ENCODE measurements around the gene SPRR4. TPM values are rescaled to one million over a fixed set of nuclear protein-coding genes. Genes with fewer than 3 reads are reported as not detected.

The SPRR4 gene
- total and polyA plus RNA-seq, 9 of the 15 experiments (the other 6 are each of a cell fraction or from before 2014, with no cell fraction given), result not detected

DNA sequence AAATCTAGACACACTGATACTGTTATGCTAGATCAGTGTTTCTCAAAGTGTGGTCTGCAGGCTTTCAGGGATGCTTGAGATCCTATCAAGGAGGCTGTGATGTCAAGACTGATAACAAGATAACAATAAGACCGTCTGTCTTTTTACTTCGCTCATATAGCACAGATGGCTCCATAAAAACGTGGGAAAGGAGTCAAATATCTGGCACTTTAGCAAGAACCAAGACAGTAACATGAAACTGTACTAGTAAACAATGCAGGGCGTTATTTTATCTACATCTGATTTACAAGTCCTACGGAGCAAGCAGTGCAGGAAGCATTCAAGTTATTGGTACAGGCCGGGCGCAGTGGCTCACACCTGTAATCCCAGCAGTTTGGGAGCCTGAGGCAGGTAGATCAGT, 27.5 kb downstream of the SPRR4 start:
- 0% methylated on average over 7 of the region's 7 CpGs for WGBS (ENCODE audit: insufficient coverage, low coverage, missing lambda C conversion rate)
- H3K27ac ChIP-seq (ENCODE audit: extremely low read depth, low read depth, low read length), result no peak overlapping the region
- POLR2A ChIA-PET, result no interaction called here

More for the DNA sequence above, 27.5 kb downstream of the SPRR4 start:
- in situ Hi-C loops (cut with MboI), result no loop called here
- CTCF ChIA-PET (ENCODE audit: low intra/inter-chr PET ratio), result no interaction called here
- ATAC-seq (no peak), DNase-seq (ENCODE audit: extremely low read depth in 1 of 4, low spot score in 3 of 4) (no peak), FAIRE-seq (no peak)
- TF ChIP-seq ZNF121 (CRISPR knock-in tag; conservative IDR thresholded peaks at IDR 0.05) (no peak), ZNF586 (CRISPR knock-in tag; conservative IDR thresholded peaks at IDR 0.05) (no peak), SOX6 (IDR thresholded peaks at IDR 0.05) (no peak), SRF (CRISPR knock-in tag; IDR thresholded peaks at IDR 0.05) (no peak), RNF2 (IDR thresholded peaks at IDR 0.05) (no peak), ATF7 (IDR thresholded peaks at IDR 0.05) (no peak), SIN3B (IDR thresholded peaks at IDR 0.05; ENCODE audit: low read depth) (no peak)
- TF ChIP-seq, protein P1, sequence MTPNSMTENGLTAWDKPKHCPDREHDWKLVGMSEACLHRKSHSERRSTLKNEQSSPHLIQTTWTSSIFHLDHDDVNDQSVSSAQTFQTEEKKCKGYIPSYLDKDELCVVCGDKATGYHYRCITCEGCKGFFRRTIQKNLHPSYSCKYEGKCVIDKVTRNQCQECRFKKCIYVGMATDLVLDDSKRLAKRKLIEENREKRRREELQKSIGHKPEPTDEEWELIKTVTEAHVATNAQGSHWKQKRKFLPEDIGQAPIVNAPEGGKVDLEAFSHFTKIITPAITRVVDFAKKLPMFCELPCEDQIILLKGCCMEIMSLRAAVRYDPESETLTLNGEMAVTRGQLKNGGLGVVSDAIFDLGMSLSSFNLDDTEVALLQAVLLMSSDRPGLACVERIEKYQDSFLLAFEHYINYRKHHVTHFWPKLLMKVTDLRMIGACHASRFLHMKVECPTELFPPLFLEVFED (CRISPR knock-in tag; conservative IDR thresholded peaks at IDR 0.05), result no peak
- TF ChIP-seq, protein P2, sequence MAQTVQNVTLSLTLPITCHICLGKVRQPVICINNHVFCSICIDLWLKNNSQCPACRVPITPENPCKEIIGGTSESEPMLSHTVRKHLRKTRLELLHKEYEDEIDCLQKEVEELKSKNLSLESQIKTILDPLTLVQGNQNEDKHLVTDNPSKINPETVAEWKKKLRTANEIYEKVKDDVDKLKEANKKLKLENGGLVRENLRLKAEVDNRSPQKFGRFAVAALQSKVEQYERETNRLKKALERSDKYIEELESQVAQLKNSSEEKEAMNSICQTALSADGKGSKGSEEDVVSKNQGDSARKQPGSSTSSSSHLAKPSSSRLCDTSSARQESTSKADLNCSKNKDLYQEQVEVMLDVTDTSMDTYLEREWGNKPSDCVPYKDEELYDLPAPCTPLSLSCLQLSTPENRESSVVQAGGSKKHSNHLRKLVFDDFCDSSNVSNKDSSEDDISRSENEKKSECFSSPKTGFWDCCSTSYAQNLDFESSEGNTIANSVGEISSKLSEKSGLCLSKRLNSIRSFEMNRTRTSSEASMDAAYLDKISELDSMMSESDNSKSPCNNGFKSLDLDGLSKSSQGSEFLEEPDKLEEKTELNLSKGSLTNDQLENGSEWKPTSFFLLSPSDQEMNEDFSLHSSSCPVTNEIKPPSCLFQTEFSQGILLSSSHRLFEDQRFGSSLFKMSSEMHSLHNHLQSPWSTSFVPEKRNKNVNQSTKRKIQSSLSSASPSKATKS (CRISPR knock-in tag; IDR thresholded peaks at IDR 0.05), result no peak
- TF ChIP-seq, protein P3, sequence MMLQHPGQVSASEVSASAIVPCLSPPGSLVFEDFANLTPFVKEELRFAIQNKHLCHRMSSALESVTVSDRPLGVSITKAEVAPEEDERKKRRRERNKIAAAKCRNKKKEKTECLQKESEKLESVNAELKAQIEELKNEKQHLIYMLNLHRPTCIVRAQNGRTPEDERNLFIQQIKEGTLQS (IDR thresholded peaks at IDR 0.05), result no peak
- TF ChIP-seq, protein P3 (CRISPR knock-in tag; conservative IDR thresholded peaks at IDR 0.05), result no peak
- TF ChIP-seq, protein P4, sequence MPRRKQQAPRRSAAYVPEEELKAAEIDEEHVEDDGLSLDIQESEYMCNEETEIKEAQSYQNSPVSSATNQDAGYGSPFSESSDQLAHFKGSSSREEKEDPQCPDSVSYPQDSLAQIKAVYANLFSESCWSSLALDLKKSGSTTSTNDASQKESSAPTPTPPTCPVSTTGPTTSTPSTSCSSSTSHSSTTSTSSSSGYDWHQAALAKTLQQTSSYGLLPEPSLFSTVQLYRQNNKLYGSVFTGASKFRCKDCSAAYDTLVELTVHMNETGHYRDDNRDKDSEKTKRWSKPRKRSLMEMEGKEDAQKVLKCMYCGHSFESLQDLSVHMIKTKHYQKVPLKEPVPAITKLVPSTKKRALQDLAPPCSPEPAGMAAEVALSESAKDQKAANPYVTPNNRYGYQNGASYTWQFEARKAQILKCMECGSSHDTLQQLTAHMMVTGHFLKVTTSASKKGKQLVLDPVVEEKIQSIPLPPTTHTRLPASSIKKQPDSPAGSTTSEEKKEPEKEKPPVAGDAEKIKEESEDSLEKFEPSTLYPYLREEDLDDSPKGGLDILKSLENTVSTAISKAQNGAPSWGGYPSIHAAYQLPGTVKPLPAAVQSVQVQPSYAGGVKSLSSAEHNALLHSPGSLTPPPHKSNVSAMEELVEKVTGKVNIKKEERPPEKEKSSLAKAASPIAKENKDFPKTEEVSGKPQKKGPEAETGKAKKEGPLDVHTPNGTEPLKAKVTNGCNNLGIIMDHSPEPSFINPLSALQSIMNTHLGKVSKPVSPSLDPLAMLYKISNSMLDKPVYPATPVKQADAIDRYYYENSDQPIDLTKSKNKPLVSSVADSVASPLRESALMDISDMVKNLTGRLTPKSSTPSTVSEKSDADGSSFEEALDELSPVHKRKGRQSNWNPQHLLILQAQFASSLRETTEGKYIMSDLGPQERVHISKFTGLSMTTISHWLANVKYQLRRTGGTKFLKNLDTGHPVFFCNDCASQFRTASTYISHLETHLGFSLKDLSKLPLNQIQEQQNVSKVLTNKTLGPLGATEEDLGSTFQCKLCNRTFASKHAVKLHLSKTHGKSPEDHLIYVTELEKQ (CRISPR knock-in tag; IDR thresholded peaks at IDR 0.05), result no peak
- no peaks in the 10 kb centered on the region for H3K36me3 ChIP-seq (ENCODE audit: control insufficient read depth, insufficient read depth, low read length)
- no peak overlapping the region for H3K4me3 ChIP-seq
- no peak overlapping the region for H2AFZ ChIP-seq (ENCODE audit: low read depth, low read length)
- H3K4me1 ChIP-seq (replicated peaks in 1 of 2; ENCODE audit: control insufficient read depth in 2 of 2, insufficient read depth in 2 of 2, low read length in 2 of 2), result no peaks in the 10 kb centered on the region
- H4K20me1 ChIP-seq (replicated peaks; ENCODE audit: control insufficient read depth, insufficient read depth, low read length), result no peaks in the 10 kb centered on the region
- no peaks in the 10 kb centered on the region for H3K9me1 ChIP-seq (ENCODE audit: control insufficient read depth, insufficient read depth, low read length)
- intact Hi-C loops (cut with micrococcal nuclease), result no loop called here
- H3K9ac ChIP-seq (ENCODE audit: insufficient read depth in 1 of 2, low read depth in 2 of 2, low read length in 2 of 2), result no peak overlapping the region
- H3K4me2 ChIP-seq (ENCODE audit: insufficient read depth, low read length), result no peak overlapping the region
- peaks cover 2 to 17% of the 10 kb centered on the region in 2 experiments; a peak in 2 of 5 replicates for H3K27me3 ChIP-seq (ENCODE audit: control insufficient read depth in 2 of 2, insufficient read depth in 2 of 2, low read length in 2 of 2)
- no peaks in the 10 kb centered on the region for H3K79me2 ChIP-seq (ENCODE audit: control insufficient read depth, insufficient read depth, low read length)
- BruUV-seq (replicated peaks), result no TSS peak
- no peaks in the 10 kb centered on the region for H3K9me3 ChIP-seq (replicated peaks; ENCODE audit: control insufficient read depth, insufficient read depth, low read depth, low read length)
